PC-3 (cell line): ENCODE data around the gene LAYN. TPM values are rescaled to one million over a fixed set of nuclear protein-coding genes. Genes with fewer than 3 reads are reported as not detected.

Experiments
- ATAC-seq: fragments of 200-7000 bp; cut with Tn5 transposase; 2 replicates; pipeline ENCODE4 v1.9.1; 2020; ENCODE audit warnings: mild to moderate bottlenecking, moderate library complexity
- BruUV-seq: library from RNA; stranded (reverse); fragments of 400-500 nt; replicated peaks from 2 replicates; lab custom pipeline; 2021; lab: Mats Ljungman, UMichigan
- CTCF ChIA-PET: fragments of 300-600 bp; sonication (Branson Sonifier 250); formaldehyde crosslinking; loops from one replicate; lab custom pipeline; 2022; ENCODE audit warnings: antibody characterized with exemption; lab: Charles Lee
- POLR2A ChIA-PET: fragments of 300-600 bp; sonication (Branson Sonifier 250); formaldehyde crosslinking; loops from one replicate; lab custom pipeline; 2022; ENCODE audit warnings: antibody characterized with exemption; ENCODE audit not compliant: unreplicated experiment; lab: Charles Lee
- DNase-seq: peaks from one replicate; pipeline ENCODE4 v3.0.0-alpha.2; 2015
- H2AFZ ChIP-seq: fragments of 300-600 bp; sonication (generic); 2 replicates; pipeline ENCODE4 v1.6.0; 2016; ENCODE audit warnings: antibody characterized with exemption, low read length
- H3F3A ChIP-seq: fragments of 300-600 bp; sonication (generic); one replicate; pipeline ENCODE4 v1.6.0; 2017; ENCODE audit warnings: antibody characterized with exemption, low read length, control low read depth, mild to moderate bottlenecking; ENCODE audit not compliant: unreplicated experiment
- H3K27ac ChIP-seq: fragments of 300-600 bp; sonication (generic); 2 replicates; pipeline ENCODE4 v1.5.1; 2016; ENCODE audit warnings: mild to moderate bottlenecking, low read length
- H3K27me3 ChIP-seq: fragments of 300-600 bp; sonication (generic); 2 replicates; pipeline ENCODE4 v1.6.1; 2016; ENCODE audit warnings: low read length, mixed read lengths
- H3K36me3 ChIP-seq: fragments of 300-600 bp; sonication (generic); 2 replicates; pipeline ENCODE4 v1.6.1; 2016; ENCODE audit warnings: low read depth, mixed run types, low read length, mixed read lengths
- H3K4me1 ChIP-seq: fragments of 300-600 bp; sonication (generic); 2 replicates; pipeline ENCODE4 v1.5.1; 2016; ENCODE audit warnings: low read length; ENCODE audit not compliant: insufficient read depth
- H3K4me2 ChIP-seq: fragments of 300-600 bp; sonication (generic); 2 replicates; pipeline ENCODE4 v1.6.0; 2016; ENCODE audit warnings: low read length
- H3K4me3 ChIP-seq: fragments of 300-600 bp; sonication (generic); 2 replicates; pipeline ENCODE4 v1.5.1; 2016; ENCODE audit warnings: mild to moderate bottlenecking, low read length, mixed read lengths
- H3K79me2 ChIP-seq: fragments of 300-600 bp; sonication (generic); 2 replicates; pipeline ENCODE4 v1.6.1; 2017; ENCODE audit warnings: low read length, mixed read lengths
- H3K9ac ChIP-seq: fragments of 300-600 bp; sonication (generic); 2 replicates; pipeline ENCODE4 v1.6.0; 2016; ENCODE audit warnings: mild to moderate bottlenecking, low read length
- H3K9me2 ChIP-seq: fragments of 300-600 bp; sonication (generic); replicated peaks from 2 replicates; pipeline ENCODE4 v1.6.1; 2016; ENCODE audit warnings: mixed run types, low read length, mixed read lengths
- H3K9me3 ChIP-seq: fragments of 300-600 bp; sonication (generic); 2 replicates; pipeline ENCODE4 v1.6.1; 2016; ENCODE audit warnings: low read length, mixed read lengths
- H4K20me1 ChIP-seq: fragments of 300-600 bp; sonication (generic); 2 replicates; pipeline ENCODE4 v1.6.1; 2016; ENCODE audit warnings: low read length, mixed read lengths
- CTCF ChIP-seq: fragments of 300-600 bp; sonication (generic); conservative IDR thresholded peaks from 2 replicates; pipeline ENCODE4 v1.5.1; 2017; ENCODE audit warnings: antibody characterized with exemption, low read depth, mild to moderate bottlenecking, low read length
- EZH2 ChIP-seq: fragments of 300-600 bp; sonication (generic); IDR thresholded peaks from one replicate; pipeline ENCODE4 v1.6.1; 2017; ENCODE audit warnings: antibody characterized with exemption, mild to moderate bottlenecking, low read length; ENCODE audit not compliant: unreplicated experiment
- EZH2phosphoT487 ChIP-seq: fragments of 300-600 bp; sonication (generic); IDR thresholded peaks from 2 replicates; pipeline ENCODE4 v1.6.1; 2018; ENCODE audit warnings: mild to moderate bottlenecking, antibody characterized with exemption, low read length, borderline replicate concordance
- intact Hi-C: fragments of 100-400 bp; cut with micrococcal nuclease; formaldehyde crosslinking; loops from 2 replicates; pipeline ENCODE4 v1.9.0; 2023
- total RNA-seq: library from RNA; depleted of rRNA; stranded (reverse); fragments of >200 nt; gene quantifications from 2 replicates; pipeline ENCODE4 v1.2.3, GENCODE V29; 2014

LAYN gene
- total RNA-seq, 1 experiment from 2014 or later, result 0.47 TPM

GRCh38 chr11:111541254-111542061 lies 938 bp downstream of the LAYN start:
- Histone ChIP-seq H2AFZ (no peak overlapping the region), H3K4me2 (no peak overlapping the region), H3K4me3 (no peak overlapping the region), H3K9me3 (no peaks in the 10 kb centered on the region), H4K20me1 (no peaks in the 10 kb centered on the region), H3K27me3 (no peaks in the 10 kb centered on the region), H3K79me2 (no peaks in the 10 kb centered on the region), H3F3A (no peaks in the 10 kb centered on the region), H3K9ac (no peak overlapping the region), H3K9me2 (no peaks in the 10 kb centered on the region), H3K27ac (no peak overlapping the region), H3K4me1 (peaks cover 21% of the 10 kb centered on the region), H3K36me3 (no peaks in the 10 kb centered on the region)
- no peak for TF ChIP-seq EZH2
- TF ChIP-seq EZH2phosphoT487, result no peak
- no peak for TF ChIP-seq CTCF
- no peak for ATAC-seq
- intact Hi-C loops, result no loop called here
- ChIA-PET CTCF (no interaction called here), POLR2A (no interaction called here)
- no TSS peak for BruUV-seq
- DNase-seq, result no peak

GRCh38 chr11:111542606-111543275 lies 2.2 kb downstream of the LAYN start:
- no peak for DNase-seq
- intact Hi-C loops, result no loop called here
- Histone ChIP-seq H3K9ac (no peak overlapping the region), H3K4me3 (no peak overlapping the region), H3K27ac (no peak overlapping the region), H3K4me1 (peaks cover 21% of the 10 kb centered on the region), H3K36me3 (no peaks in the 10 kb centered on the region), H3K27me3 (no peaks in the 10 kb centered on the region), H3F3A (no peaks in the 10 kb centered on the region), H3K9me2 (no peaks in the 10 kb centered on the region), H3K79me2 (no peaks in the 10 kb centered on the region), H2AFZ (no peak overlapping the region), H4K20me1 (no peaks in the 10 kb centered on the region), H3K9me3 (no peaks in the 10 kb centered on the region), H3K4me2 (no peak overlapping the region)
- no peak for ATAC-seq
- TF ChIP-seq EZH2 (no peak), CTCF (no peak), EZH2phosphoT487 (no peak)
- ChIA-PET POLR2A (no interaction called here), CTCF (no interaction called here)
- BruUV-seq, result no TSS peak

GRCh38 chr11:111548525-111548924 lies 8.0 kb downstream of the LAYN start:
- Histone ChIP-seq H3K9ac (no peak overlapping the region), H4K20me1 (no peaks in the 10 kb centered on the region), H3K9me3 (no peaks in the 10 kb centered on the region), H3K4me3 (no peak overlapping the region), H3F3A (no peaks in the 10 kb centered on the region), H3K79me2 (no peaks in the 10 kb centered on the region), H3K4me2 (no peak overlapping the region), H2AFZ (no peak overlapping the region), H3K36me3 (no peaks in the 10 kb centered on the region), H3K27me3 (no peaks in the 10 kb centered on the region), H3K4me1 (peaks cover 3% of the 10 kb centered on the region), H3K9me2 (no peaks in the 10 kb centered on the region), H3K27ac (no peak overlapping the region)
- CTCF ChIA-PET, result interaction anchor here (0.6 kb wide), 1 partner anchor 55 kb away, joined by 7 read pairs; no protein-coding TSS in a partner anchor
- DNase-seq (no peak), ATAC-seq (no peak)
- intact Hi-C loops, result no loop called here
- TF ChIP-seq CTCF, result no peak
- TF ChIP-seq EZH2, result no peak
- TF ChIP-seq EZH2phosphoT487, result no peak
- POLR2A ChIA-PET, result no interaction called here
- BruUV-seq, result no TSS peak
